ENCODE data around the gene CABP4.
"Not testable (repeated sequence)": the region's sequence is repeated elsewhere in the genome, so short reads cannot be mapped to it uniquely, and the experiment has no call there.

The CABP4 gene

DNA sequence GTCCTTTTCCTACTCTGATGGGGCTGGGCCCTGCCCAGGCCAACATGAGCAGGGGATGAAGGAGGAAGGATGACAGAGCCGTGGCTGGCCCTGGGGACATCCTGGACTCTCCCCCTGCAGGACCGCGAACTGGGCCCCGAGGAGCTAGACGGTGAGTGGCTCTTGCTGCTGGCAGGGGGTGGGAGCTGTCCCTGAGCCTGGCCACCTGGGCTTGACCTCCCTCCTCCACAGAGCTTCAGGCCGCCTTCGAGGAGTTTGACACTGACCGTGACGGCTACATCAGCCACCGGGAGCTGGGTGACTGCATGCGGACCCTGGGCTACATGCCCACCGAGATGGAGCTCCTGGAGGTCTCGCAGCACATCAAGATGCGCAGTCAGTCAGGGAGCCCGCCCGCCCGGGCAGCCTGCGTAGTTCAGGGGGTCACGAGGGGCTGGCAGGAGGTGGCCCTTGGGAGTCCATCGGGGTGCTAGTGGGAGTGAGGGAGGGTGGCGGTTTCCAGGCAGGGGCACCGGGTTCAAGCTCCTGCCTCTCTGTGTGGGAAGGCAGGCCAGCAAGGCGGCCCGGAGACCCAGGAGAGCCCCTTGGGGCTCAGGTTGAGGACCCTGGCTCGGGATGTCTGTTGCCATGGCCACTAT lies 1.0 kb downstream of the CABP4 start:
- no peak for DNase-seq

DNA sequence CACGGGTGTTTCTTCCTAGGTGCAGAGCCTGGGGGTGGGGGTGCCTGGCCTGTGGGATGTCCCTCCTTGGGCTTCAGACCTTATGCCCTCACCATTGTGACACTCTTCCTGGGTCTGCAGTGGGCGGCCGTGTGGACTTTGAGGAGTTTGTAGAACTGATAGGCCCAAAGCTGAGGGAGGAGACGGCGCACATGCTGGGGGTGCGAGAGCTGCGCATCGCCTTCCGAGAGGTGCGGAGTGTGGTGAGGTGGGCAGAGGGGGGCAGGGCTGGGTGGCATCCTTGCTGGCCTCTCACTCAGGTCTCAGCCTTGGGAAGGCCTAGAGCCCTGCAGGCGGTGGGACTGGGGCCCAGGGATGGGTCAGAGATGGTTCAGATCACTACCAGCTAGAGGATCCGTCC lies 2.3 kb downstream of the CABP4 start:
- no peak for DNase-seq

DNA sequence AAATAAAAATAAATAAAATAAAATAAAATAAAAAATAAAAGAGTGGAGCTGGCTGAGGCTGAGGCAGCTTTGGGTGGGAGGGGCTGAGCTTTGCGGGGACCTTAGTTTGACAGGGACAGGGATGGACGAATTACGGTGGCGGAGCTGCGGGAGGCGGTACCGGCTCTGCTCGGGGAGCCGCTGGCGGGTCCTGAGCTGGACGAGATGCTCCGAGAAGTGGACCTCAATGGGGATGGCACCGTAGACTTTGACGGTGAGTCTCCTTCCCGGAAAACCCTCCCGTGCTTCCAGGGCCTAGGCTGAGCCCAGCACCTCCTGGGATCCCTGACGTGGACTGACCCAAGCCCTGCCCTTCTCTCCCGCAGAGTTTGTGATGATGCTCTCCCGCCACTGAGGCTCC lies 3.1 kb downstream of the CABP4 start:
- DNase-seq, result no peak

DNA sequence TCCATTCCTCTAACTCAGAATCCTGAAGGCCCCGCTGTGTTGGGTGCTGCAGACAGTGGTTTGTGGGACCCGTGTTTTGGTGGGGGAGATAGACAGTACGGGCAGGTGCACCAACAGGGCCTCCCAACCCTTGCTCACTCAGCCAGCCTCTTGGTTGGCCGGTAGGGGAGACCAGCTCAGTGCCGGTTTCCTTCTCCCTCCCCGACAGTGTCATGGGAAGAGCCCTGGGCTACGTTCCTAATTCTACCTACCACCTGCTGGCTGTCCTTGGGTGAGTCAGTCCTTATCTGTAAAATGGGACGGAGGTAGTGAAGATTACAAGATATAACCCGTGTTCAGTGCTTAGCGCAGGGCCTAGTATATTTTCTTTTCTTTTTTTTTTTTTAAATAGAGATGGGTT lies 8.0 kb downstream of the CABP4 start:
- no peak for DNase-seq

DNA sequence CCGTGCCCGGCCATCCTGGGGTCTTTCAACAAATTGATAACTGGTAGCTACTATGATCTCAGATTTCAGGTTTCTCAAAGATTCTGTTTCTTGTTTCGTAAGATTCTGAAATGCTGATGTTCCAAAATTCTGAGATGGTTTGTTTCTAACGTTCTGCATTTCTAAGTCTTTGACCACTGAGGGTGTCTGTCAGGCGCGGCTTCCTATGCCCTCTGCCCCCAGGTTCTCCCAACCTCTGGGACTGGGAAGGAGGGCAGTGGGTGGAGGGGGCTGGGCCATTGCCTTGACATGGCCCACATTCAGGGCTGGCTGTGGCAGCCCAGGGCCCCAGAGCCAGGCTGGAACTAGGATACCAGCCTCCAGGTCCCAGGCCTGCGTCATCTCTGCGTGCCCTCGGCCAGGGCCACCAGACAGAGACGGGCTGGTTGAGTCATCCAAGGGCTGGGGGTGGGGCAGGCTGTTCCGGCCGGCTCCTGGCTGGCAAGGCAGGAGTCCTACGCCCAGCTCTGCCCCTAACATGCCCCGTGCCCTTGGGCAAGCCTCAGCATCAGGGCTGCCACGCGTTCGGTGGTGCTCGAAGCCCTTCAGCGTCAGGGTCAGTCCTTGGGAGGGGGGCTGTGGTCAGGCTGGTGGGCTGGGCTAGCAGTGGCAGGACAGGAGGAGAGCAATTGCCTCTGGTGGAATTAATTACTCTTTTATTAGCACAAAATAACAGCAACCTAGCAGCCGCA lies 8.7 kb downstream of the CABP4 start:
- peak; percentile 72 for DNase-seq

DNA sequence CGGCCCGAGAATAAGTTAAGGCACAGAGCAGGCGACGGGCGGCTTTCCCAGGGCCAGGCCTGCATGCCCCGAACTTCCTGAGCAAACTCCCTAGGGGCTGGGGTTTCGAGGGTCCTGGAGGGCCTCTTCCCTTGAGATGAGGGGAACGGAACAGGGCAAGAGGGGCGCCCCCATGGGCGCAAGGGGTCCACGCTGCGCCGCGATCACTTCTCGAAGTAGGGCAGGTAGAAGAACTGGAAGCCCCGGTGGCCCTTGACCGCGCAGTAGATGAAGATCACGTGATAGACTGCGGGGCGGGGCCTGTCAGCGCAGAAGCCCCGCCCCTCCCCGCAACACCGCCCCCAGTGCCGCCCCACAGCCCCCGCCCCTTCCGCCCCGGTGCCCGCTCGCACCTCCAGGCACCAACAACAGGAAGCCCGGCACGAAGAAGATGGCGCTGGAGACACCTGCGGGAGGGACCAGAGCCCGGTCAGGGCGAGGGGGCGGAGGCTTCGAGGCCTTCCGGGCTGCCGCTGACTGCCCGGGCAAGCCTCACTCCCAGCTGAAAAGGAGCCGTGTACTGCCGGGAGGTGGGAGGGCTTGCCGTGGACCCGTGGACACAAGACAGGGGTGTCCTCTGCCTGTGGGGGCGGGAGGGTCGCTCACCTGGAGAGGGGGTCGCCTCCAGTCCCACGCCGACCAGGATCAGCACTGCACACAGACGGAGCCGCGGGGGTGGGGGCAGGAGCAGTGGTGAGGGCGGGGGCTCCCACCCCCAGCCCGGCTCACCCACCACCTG lies 9.4 kb downstream of the CABP4 start:
- peak; percentile 84 for DNase-seq

DNA sequence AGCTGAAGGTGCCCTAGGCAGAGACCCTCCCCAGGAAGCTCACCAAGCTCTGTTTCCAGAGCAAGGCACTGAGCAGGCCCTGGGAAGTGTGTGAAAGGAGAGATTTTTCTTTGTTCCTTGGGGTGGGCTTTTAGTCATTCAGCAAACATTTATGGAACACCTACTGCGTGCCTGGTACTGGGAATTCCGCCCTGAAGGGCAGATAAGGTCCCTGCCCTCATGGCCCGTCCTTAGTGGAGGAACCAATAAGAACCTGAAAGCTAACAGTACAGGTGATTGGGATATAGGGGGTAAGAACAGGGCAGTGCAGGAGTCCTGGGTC lies 10.0 kb downstream of the CABP4 start:
- no peak for DNase-seq

DNA sequence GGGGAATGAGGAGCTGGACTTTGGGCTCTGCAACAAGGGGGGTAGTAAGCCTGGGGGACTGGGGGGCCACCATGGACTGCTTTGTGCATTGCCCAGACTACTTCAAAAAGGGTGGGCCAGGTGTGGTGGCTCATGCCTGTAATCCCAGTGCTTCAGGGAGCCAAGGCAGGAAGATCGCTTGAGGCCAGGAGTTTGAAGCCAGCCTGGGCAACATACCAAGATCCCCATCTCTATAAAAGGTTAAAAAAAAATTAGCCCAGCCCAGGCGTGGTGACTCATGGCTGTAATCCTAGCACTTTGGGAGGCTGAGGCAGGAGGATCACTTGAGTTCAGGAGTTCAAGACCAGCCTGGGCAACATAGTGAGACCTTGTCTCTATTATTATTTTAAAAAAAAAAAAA lies 10.4 kb downstream of the CABP4 start:
- not testable (repeated sequence) for DNase-seq

DNA sequence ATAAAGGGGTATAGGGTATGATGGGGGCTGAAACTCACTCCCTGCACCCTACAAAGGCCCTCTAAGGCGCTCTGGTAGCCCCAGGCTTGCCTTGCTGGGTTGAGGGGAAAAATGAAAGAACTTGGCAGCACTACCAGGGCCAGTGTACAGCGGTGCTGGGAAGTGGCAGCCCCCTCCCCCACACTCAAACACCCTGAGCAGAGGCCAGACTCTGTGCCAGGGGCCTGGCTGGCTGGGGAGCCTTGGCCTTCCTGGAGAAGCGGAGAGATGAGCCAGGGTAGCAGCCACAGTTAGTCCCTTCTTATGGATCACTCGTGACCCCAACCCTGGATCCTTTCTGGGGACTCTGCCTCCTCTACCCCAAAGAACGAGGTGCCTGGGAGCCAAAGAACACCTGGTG lies 11.2 kb downstream of the CABP4 start:
- DNase-seq, result no peak

DNA sequence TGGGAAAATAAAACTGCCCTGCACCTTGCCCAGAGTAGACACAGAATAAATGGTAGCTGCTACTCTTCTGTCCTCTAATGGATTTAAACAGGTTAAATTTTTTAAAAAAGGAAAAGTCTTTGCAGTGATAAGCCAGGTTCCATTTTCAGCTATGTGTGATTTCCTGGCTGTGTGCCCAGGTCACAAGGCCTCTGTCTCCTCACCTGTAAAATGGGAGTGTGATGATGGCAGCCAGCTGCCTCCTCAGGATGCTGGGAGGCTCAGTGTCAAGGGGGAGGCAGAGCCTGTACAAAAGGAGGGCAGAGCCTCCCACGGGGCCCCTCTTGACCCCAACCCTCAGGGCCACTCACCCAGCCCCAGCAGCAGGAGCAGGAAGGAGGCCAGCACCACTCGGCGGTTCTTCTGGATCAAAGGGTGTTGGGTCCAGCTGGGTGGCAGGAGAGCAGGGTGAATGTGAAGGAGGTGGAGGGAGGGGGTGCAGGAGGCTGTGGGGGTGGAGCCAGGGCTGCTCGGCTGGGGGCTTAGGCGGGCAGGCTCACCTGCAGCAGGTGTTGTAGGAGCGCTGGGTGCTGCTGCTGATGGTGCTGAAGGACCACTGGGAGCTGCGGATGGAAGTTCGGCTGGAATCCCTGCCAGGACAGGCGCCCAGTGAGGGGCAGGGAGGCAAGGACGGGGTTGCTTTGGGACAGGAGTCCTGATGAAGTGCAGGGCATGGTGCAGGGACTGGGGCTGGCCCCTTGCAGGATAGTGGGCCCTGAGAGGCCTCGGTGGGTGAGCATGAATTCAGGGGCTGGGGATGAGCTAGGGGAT lies 12.0 kb downstream of the CABP4 start:
- no peak for DNase-seq

DNA sequence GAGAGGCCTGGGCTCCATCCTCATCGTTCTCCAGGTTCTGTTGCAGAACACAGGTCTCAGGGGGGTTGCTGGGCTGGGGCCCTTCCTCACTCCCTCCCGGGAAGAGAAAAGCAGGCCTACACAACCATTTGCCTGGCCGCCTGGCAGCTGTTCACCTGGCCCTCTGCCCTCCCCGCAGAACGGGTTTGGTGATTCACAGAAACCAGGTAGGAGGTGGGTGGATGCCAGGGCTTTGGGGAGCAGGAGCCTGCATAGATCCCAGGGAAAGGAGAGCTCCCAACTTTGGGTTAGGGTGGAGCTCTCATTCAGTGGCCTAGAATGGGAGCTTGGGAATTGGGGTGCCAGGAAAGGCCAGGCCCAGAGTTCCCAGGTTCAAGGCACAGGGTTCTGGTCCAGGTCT lies 12.9 kb downstream of the CABP4 start:
- DNase-seq, result no peak

DNA sequence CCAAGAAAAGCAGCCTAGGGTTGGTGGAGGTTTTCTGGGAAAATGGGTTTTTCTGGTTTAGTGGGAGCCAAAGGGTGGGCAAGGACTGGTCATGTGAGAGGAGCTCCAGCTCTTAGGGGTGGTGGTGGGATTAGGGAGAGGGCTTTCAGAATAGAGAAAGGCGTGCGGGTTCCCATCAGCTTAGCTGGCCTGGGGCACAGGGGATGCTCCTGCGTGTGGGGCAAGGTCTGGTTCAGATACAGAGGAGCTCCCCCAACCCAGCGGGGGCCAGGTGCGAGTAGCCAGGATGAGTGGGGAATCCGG lies 13.3 kb downstream of the CABP4 start:
- no peak for DNase-seq

DNA sequence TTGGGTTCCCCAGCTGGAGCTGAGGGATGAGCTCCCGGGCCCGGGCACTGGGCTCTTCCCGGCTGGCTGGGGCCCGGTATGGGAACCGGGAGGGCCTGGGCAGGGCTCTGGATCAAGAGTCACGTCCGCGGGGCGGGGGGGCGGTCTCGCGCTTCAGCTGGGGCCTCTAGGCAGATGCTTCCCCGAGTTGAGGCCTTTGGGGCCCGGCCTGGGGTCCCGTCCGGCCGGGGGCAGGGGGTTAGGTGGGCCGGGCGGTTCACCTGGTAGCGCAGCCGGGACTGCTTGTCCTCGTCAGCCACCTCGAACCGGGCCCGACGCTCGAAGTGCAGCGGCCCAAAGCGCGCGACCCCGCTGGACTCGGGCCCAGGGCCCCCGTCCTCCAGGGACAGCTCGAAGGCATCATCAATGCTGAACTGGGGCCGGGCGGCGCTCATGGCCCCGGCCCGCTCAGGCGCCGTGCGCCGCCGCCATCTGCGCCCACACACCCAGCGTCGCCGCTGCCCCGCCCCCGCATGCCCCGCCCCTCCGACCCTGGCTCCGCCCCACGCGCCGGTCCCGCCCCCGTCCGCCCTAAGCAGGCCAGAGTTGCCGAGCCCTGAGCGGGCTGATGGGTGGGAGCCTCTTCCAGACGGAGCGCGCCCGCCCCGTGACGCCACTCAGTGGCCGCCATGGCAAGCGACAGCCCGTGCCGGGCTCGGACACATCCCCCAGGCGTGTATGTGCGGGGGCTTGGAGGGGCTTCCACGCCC lies 13.8 kb downstream of the CABP4 start, which contains the start of gene TMEM134:
TMEM134 (minus strand) TSS at position 493 of the 749 bp plus-strand sequence; CDS start at position 434, 59 bp downstream.
- peak; percentile 88 for DNase-seq

DNA sequence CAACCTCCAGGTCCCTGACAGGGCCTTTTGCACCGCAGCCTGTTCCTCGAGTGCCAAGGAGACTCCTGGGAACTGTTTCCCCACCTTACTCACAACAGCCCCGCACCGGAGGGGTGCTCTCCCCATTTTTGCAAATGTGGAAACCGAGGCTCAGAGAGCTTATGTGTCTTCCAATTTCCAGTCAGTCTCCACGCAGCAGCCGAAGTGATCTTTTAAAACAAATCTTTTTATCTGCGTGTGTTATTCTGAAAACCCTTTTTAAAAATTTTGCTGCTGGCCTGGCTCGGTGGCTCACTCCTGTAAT lies 14.3 kb downstream of the CABP4 start:
- no peak for DNase-seq

DNA sequence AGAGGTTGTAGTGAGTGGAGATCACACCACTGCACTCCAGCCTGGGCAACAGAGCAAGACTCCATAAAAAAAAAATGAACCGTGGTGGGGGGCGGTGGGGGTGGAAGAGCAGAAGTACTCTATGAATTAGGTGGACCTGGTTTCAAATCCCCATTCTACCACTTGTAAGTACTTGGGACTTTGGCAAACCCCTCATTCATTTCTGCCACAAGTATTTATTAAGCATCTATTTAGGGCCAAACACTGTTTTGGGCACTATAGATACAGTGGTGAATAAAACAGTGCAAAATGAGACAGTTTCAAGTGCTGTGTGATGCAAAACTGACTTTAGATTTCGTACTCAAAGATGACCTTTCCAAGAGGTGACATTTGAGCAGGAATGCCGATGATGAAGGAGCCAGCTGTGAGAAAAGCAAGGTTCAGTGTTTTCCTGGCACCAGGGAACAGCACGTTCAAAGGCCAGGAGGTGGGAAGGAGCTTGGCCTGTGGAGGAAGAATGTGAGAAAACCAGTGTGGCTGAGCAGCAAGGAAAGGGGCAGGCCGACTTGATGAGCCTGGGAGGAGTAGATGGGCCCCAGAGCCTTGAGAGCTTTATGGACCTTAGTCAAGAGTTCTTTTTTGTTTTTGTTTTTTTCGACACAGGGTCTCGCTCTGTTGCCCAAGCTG lies 15.3 kb downstream of the CABP4 start:
- DNase-seq, result no peak

DNA sequence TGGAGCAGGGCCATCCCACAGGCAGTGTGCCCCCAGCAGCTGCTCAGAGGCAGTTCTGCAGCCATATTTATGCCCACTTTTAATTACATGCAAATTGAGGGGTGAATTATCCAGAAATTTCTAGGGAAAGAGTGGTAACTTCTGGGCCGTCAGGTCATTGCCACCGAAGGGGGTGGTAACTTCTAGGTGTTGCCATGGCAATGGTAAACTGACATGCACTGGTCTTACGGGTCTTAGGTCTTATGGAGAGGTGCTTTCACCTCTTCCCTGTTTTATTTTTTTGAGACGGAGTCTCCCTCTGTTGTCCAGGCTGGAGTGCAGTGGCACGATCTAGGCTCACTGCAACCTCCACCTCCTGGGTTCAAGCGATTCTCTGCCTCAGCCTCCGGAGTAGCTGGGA lies 17.7 kb downstream of the CABP4 start:
- DNase-seq, result no peak

DNA sequence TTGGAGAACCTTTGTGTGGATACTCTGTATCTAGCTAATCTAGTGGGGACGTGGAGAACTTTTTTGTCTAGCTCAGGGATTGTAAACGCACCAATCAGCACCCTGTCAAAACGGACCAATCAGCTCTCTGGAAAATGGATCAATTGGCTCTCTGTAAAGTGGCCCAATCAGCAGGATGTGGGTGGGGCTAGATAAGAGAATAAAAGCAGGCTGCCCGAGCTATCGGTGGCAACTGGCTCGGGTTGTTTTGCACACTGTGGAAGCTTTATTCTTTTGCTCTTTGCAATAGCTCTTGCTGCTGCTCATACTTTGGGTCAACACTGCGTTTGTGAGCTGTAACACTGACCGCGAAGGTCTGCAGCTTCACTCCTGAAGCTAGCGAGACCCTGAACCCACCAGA lies 21.5 kb downstream of the CABP4 start:
- DNase-seq, result not testable (repeated sequence)

DNA sequence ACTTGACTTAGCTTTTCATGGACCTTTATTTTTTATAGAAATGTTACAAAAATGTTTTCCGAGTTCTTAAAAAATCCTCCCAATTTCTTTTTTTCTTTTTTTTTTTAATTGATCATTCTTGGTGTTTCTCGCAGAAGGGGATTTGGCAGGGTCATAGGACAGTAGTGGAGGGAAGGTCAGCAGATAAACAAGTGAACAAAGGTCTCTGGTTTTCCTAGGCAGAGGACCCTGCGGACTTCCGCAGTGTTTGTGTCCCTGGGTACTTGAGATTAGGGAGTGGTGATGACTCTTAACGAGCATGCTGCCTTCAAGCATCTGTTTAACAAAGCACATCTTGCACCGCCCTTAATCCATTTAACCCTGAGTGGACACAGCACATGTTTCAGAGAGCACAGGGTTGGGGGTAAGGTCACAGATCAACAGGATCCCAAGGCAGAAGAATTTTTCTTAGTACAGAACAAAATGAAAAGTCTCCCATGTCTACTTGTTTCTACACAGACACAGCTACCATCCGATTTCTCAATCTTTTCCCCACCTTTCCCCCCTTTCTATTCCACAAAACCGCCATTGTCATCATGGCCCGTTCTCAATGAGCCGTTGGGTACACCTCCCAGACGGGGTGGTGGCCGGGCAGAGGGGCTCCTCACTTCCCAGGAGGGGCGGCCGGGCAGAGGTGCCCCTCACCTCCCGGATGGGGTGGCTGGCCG lies 22.3 kb downstream of the CABP4 start:
- not testable (repeated sequence) for DNase-seq

DNA sequence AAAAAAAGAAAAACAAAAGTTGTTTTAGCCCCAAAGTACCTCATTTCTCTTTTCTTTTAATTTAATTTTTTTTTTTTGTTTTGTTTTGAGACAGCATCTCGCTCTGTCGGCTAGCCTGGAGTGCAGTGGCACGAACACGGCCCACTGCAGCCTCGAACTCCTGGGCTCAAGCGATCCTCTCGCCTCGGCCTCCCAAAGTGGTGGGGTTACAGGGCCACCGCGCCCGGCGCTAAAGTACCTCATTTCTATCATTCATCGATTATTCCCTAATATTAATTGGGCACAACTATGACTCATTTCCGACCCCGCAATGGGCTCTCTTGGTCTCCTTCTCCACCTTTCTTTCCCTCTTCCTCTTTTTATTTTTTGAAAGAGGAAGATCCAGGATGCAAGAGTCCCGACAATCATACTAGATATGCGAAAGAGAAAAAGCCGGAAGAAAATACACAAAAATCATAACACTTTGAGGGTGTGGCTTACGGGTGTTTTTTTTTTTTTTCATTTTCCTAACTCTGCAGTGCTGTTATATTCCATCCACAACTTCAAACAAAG lies 27.2 kb downstream of the CABP4 start:
- DNase-seq, result no peak

DNA sequence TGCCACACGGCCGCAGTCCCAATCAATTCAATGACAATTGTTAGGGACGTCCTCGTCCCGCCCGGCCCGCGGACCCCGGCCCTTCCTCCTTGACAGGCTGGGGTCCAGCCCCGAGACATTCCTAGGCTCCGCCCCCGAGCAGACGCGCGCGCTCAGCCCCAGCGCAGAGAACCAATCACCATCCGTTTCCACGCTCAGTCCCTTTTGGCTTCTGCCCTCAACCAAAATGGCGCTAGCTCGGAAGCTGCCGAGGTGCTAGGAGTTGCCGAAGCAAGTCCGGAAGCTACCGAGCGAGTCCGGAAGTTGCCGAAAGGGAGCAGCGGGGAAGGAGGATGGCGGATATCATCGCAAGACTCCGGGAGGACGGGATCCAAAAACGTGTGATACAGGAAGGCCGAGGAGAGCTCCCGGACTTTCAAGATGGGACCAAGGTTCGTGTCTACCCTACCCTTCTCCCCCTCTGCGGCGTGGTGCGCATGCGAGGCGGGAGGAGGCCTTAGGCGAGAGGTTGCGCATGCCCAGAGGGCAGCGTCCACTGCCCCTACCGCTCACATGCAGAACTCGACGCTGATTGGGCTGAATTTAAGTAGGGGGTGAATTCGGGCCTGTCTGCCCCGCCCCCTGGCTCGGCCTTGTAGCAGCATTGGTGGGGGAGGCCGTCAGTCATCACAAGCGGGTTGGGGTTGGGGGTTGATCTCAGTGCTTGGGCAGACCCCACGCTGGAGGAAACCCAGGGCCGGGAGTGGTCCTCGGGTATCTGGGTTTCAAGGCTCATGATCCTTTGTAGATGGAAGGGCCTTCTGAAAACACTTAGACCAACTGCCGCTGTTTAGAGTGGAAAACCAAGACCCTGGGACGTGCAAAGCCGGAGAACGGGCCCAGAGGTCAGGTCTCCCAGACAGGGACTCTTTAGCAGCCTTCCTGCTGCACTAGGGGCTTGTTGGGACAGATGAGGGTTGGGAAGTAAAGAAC lies 28.0 kb downstream of the CABP4 start, which contains the start of gene AIP:
AIP (plus strand) TSS at position 200 of the 972 bp plus-strand sequence; CDS start at position 333, 133 bp downstream.
- DNase-seq, result peak; percentile 96

All from T1000 (cell line).